Measurements from ENCODE around the gene LMTK2.

Gene LMTK2

DNA sequence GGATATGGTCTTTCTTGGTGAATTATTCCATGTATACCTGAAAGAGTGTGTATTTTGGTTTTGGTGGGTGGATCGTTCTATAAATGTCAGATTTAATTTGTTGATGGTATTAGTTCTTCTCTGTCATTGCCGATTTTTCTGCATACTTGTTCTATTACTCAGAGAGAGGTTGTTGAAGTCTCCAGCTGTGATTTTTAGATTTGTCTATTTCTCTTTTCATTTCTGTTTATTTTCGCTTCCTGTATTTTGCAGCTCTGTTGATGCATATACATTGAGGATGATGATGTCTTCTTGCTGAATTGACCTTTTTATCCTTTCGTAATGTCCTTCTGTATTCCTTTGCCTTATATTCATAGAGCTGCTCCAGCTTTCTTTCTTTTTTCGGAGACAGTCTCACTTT lies 92.5 kb downstream of the LMTK2 start:
- H3K9me3 ChIP-seq (ENCODE audit: insufficient read depth, low read length, severe bottlenecking) = no peaks in the 10 kb centered on the region
- no peak overlapping the region for H3K4me2 ChIP-seq (ENCODE audit: insufficient read depth, low read length)
- no peak overlapping the region for H3K4me3 ChIP-seq (ENCODE audit: low read depth in 1 of 2, low read length in 2 of 2)
- peaks cover 32% of the 10 kb centered on the region for H3K36me3 ChIP-seq (ENCODE audit: insufficient read depth, low read length)
- no peaks in the 10 kb centered on the region for H3K79me2 ChIP-seq (ENCODE audit: insufficient read depth, low read length)
- DNase-seq (no peak), ATAC-seq (ENCODE audit: insufficient read depth, low read depth) (no peak)
- no peak overlapping the region for H2AFZ ChIP-seq (ENCODE audit: low read depth, low read length)
- no peak for TF ChIP-seq EZH2 (IDR thresholded peaks at IDR 0.05; ENCODE audit: borderline replicate concordance, low read depth, low read length, severe bottlenecking)
- TF ChIP-seq, protein P1, sequence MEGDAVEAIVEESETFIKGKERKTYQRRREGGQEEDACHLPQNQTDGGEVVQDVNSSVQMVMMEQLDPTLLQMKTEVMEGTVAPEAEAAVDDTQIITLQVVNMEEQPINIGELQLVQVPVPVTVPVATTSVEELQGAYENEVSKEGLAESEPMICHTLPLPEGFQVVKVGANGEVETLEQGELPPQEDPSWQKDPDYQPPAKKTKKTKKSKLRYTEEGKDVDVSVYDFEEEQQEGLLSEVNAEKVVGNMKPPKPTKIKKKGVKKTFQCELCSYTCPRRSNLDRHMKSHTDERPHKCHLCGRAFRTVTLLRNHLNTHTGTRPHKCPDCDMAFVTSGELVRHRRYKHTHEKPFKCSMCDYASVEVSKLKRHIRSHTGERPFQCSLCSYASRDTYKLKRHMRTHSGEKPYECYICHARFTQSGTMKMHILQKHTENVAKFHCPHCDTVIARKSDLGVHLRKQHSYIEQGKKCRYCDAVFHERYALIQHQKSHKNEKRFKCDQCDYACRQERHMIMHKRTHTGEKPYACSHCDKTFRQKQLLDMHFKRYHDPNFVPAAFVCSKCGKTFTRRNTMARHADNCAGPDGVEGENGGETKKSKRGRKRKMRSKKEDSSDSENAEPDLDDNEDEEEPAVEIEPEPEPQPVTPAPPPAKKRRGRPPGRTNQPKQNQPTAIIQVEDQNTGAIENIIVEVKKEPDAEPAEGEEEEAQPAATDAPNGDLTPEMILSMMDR (IDR thresholded peaks at IDR 0.05; ENCODE audit: borderline replicate concordance, extremely low read depth, low read length, poor library complexity, severe bottlenecking) = no peak
- peaks cover 25% of the 10 kb centered on the region for H3K4me1 ChIP-seq (ENCODE audit: insufficient read depth, low read length)
- no peak overlapping the region for H3K9ac ChIP-seq (ENCODE audit: low read depth, low read length)
- H3K27ac ChIP-seq (ENCODE audit: low read length) = no peak overlapping the region
- peaks cover 36% of the 10 kb centered on the region for H4K20me1 ChIP-seq (ENCODE audit: insufficient read depth, low read length)
- no peaks in the 10 kb centered on the region for H3K27me3 ChIP-seq (ENCODE audit: insufficient read depth, low read length, poor library complexity)

DNA sequence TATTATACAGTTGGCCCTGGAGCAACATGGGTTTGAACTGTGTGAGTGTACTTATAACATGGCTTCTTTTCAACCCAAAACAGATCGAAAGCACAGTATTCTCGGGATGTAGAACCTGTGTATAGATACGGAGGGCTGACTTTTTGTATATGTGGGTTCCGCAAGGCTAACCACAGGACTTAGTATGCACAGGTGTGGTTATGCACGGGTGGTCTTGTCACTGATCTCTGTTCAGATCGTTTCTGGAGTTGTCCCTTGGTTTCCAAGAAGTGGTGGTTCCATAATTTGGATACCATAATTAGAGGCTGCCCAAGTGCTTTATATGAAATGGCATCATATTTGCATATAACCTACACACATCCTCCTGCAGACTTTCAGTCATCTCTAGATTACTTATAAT lies 93.7 kb downstream of the LMTK2 start:
- peak; percentile 16 for DNase-seq
- Histone ChIP-seq H3K27ac (ENCODE audit: low read length) (no peak overlapping the region), H3K79me2 (ENCODE audit: insufficient read depth, low read length) (no peaks in the 10 kb centered on the region), H3K27me3 (ENCODE audit: insufficient read depth, low read length, poor library complexity) (no peaks in the 10 kb centered on the region), H3K4me3 (ENCODE audit: low read depth in 1 of 2, low read length in 2 of 2) (no peak overlapping the region), H3K9me3 (ENCODE audit: insufficient read depth, low read length, severe bottlenecking) (no peaks in the 10 kb centered on the region), H2AFZ (ENCODE audit: low read depth, low read length) (no peak overlapping the region), H4K20me1 (ENCODE audit: insufficient read depth, low read length) (peaks cover 39% of the 10 kb centered on the region), H3K4me1 (ENCODE audit: insufficient read depth, low read length) (peaks cover 25% of the 10 kb centered on the region), H3K9ac (ENCODE audit: low read depth, low read length) (no peak overlapping the region), H3K4me2 (ENCODE audit: insufficient read depth, low read length) (no peak overlapping the region), H3K36me3 (ENCODE audit: insufficient read depth, low read length) (peaks cover 33% of the 10 kb centered on the region)
- TF ChIP-seq, protein P1 (IDR thresholded peaks at IDR 0.05; ENCODE audit: borderline replicate concordance, extremely low read depth, low read length, poor library complexity, severe bottlenecking) = no peak
- TF ChIP-seq EZH2 (IDR thresholded peaks at IDR 0.05; ENCODE audit: borderline replicate concordance, low read depth, low read length, severe bottlenecking) = no peak
- ATAC-seq (ENCODE audit: insufficient read depth, low read depth) = 0 out of 3 replicates have a peak, but pooled peaks have one; percentile 4

DNA sequence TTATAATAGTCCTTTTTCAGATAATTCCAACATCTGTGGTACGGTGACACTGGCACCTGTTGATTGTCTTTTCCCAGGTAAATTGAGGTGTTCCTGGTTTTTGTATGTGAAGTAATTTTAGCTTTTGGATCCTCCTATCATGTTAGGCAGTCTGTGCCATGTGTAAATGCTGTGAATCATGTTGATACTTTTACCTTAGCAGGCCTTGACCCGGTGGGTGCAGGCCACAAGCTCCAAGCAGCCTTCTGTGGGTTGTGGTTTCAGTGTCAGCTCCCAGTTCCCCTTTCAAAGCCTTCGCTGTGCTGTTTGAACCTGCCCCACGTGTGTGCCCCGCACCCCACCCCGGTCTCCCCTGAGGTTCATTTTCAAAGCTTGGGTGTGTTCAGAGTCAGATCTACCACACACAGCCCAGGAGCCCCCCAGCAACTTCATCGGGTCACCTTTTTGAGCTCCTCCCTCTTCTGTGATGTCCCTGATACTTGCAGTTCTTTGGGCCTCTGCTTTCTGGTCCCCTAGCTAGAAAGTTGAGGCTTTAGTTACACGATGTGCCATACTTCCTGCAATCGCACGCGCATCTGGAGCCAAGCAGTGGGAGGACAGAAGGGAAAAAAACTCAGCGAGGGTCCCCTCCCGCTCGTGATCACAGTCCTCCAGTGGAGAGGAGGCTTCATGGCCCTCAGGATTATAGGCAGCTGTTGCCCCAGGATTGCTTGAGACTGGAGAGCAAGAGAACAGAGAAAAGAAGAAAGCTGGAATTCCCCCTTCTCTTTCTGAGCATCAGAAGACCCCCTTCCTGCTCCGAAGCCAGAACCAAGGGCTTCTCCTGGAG lies 95.9 kb downstream of the LMTK2 start:
- Histone ChIP-seq H3K36me3 (ENCODE audit: insufficient read depth, low read length) (peaks cover 48% of the 10 kb centered on the region), H4K20me1 (ENCODE audit: insufficient read depth, low read length) (peaks cover 28% of the 10 kb centered on the region), H3K4me2 (ENCODE audit: insufficient read depth, low read length) (peak overlapping the region; percentile 41), H3K4me3 (ENCODE audit: low read depth in 1 of 2, low read length in 2 of 2) (peak overlapping the region in 1 of 2 experiments; percentile 12; a peak in 1 of 4 replicates), H3K9ac (ENCODE audit: low read depth, low read length) (peak overlapping the region; percentile 4; the same call in 1 of the 2 replicates), H3K4me1 (ENCODE audit: insufficient read depth, low read length) (peaks cover 25% of the 10 kb centered on the region), H3K27ac (ENCODE audit: low read length) (peak overlapping the region; percentile 22), H2AFZ (ENCODE audit: low read depth, low read length) (no peak overlapping the region), H3K79me2 (ENCODE audit: insufficient read depth, low read length) (no peaks in the 10 kb centered on the region), H3K9me3 (ENCODE audit: insufficient read depth, low read length, severe bottlenecking) (no peaks in the 10 kb centered on the region), H3K27me3 (ENCODE audit: insufficient read depth, low read length, poor library complexity) (no peaks in the 10 kb centered on the region)
- ATAC-seq (ENCODE audit: insufficient read depth, low read depth) (peak; percentile 98), DNase-seq (peak; percentile 88)
- TF ChIP-seq, protein P1 (IDR thresholded peaks at IDR 0.05; ENCODE audit: borderline replicate concordance, extremely low read depth, low read length, poor library complexity, severe bottlenecking) = no peak
- no peak for TF ChIP-seq EZH2 (IDR thresholded peaks at IDR 0.05; ENCODE audit: borderline replicate concordance, low read depth, low read length, severe bottlenecking)
